ENCODE measurements around the gene LIFR.
"Not testable (repeated sequence)": the region's sequence is repeated elsewhere in the genome, so short reads cannot be mapped to it uniquely, and the experiment has no call there.

The LIFR gene, protein sequence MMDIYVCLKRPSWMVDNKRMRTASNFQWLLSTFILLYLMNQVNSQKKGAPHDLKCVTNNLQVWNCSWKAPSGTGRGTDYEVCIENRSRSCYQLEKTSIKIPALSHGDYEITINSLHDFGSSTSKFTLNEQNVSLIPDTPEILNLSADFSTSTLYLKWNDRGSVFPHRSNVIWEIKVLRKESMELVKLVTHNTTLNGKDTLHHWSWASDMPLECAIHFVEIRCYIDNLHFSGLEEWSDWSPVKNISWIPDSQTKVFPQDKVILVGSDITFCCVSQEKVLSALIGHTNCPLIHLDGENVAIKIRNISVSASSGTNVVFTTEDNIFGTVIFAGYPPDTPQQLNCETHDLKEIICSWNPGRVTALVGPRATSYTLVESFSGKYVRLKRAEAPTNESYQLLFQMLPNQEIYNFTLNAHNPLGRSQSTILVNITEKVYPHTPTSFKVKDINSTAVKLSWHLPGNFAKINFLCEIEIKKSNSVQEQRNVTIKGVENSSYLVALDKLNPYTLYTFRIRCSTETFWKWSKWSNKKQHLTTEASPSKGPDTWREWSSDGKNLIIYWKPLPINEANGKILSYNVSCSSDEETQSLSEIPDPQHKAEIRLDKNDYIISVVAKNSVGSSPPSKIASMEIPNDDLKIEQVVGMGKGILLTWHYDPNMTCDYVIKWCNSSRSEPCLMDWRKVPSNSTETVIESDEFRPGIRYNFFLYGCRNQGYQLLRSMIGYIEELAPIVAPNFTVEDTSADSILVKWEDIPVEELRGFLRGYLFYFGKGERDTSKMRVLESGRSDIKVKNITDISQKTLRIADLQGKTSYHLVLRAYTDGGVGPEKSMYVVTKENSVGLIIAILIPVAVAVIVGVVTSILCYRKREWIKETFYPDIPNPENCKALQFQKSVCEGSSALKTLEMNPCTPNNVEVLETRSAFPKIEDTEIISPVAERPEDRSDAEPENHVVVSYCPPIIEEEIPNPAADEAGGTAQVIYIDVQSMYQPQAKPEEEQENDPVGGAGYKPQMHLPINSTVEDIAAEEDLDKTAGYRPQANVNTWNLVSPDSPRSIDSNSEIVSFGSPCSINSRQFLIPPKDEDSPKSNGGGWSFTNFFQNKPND

DNA sequence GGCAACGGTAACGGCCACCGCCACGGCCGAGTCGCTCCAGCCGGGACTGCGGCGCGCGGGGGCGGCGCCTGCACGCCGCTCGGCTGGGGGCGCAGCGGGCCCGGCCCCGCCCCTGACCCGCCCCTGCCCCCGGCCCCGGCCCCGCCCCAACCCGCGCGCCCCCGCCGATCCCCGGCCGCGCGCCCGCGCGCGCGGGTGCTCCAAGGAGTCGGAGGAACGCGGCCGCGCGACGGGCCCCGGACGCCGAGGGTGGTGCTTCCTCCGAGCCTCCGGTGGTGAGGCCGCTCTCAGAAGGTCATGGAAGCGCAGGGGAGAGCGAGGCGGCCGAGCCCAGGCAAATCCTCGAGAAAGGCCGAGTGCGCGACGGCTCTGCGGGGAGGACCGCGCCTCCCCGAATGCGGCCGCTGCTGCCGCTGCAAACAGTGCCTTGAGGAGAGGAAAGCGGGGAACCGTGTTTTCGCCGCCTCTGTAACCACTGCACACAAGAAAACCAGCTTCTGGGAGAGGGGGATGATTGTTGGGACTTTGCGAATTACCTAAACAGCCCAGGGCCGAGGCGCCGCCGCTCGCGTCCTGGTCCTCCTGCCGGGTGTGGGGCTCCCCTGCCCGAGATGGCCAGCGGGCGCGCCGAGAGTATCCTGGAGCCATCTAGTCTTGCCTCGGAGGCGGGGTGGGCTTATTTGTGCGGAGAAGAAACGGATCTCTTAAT is at the start of gene LIFR:
Gene LIFR, minus strand, starts transcription at position 48 of the 709 bp plus-strand sequence. CDS start 25,999 bp downstream, outside the sequence.
- no peak for FAIRE-seq

- no peak for FAIRE-seq
Observed at GRCh38 chr5:38605610-38606009, 49.2 kb upstream of the LIFR start.

DNA sequence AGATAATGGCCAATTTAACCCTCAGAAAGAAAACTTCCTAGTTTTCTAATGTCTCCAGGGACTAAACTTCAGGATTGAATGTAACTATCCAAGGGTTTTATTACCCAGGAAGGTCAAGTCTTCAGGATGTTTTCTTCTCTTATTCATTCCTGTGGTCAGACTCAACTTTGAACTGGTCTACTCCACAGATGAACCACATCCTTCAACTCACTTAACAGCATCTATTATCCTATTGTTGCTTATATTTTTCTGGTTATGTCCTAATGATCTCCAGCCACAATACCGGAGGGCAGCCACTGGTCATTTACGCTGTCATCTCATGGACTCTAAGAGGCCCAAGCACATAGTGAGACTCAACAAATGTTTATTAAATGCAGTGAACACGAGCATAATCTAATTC is 47.2 kb upstream of the LIFR start:
- FAIRE-seq: no peak

GRCh38 chr5:38602641-38603040 is 46.2 kb upstream of the LIFR start:
- FAIRE-seq: no peak

DNA sequence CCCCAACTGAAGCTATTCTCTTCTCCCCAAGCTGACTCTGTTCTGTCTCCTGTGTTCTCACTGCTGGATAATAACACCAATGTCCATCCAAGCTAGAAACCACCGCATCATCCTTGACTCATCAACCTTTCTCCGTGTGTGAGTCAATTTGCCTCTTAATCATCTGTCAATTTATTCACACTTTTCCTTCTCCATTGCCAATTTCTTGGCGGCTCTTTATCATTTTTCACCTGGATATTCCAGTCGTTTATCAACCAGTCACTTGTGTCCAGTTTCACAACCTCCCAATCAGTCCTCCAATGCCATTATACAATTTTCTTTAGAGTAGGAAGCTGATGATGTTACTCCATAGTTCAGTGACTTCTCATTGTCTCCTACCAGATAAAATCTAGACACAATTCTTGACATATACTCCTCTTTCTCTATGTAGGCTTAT is 45.4 kb upstream of the LIFR start:
- no peak for FAIRE-seq

GRCh38 chr5:38601133-38601862 is 44.9 kb upstream of the LIFR start:
- no peak for FAIRE-seq

- no peak for FAIRE-seq
Observed at GRCh38 chr5:38600329-38601045, 44.0 kb upstream of the LIFR start.

DNA sequence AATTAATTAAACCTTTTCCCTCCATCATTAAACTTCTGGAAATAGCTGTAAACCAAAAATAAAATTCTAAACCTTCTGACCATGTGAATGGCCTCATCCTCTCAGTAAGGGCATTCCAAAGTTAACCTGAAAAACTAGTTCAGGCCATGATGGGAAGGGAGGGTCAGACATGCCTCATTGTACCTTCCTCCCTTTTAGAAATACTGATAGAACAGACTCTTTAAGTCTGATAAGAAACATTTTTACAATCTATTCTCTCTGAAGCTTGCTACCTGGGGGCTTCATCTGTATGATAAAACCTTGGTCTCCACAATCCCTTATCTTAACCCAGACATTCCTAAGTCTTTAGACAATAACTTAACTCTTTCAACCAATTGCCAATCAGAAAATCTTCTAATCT is 43.3 kb upstream of the LIFR start:
- FAIRE-seq: not testable (repeated sequence)

- no peak for FAIRE-seq
Observed at GRCh38 chr5:38598994-38599617, 42.7 kb upstream of the LIFR start.

DNA sequence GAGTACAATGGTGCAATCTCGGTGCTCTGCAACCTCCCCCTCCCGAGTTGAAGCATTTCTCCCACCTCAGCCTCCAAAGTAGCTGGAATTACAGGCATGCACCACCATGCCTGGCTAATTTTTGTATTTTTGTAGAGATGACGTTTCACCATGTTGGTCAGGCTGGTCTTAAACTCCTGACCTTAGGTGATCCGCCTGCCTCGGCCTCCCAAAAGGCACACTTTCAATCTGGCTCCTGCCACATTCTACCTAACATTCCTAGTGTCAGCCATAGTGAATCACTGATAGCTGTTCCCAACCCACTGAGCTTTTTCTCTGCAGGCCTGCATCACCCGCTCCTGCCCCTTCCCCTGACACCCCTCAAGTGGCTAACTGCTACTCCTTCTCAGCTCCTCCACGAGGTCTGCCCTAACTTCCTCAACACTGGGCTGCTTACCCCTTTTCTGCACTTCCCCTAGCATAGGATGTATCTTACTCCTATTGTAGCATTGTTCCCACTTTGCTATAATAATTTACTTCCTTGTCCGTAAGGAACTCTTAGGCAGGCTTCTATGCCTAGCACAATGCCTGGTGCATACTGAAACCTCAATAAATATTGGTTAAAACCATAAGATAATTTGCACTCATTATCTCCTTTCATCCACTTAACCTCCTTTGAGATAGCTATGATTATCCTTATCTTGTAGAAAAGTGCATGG is 42.0 kb upstream of the LIFR start:
- FAIRE-seq: no peak

DNA sequence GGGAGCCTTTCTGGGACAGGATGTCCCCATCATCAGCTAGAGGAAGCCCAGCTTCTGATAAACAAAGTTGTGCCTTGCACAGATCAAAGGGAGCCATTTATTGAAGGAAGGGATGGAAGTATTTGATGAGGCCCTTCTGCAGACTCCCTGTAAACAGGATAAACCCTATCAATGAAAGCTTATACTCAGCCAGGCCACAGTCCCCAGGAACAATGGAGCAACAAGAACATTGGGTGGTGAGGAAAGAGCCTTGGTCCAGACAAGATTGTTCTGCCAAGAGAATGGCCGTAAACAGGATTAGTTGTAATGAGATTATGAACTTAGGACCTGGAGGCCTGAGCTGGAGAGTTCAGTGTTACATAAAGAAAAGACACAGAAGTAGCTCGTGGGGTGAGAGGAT is 40.5 kb upstream of the LIFR start:
- no peak for FAIRE-seq

DNA sequence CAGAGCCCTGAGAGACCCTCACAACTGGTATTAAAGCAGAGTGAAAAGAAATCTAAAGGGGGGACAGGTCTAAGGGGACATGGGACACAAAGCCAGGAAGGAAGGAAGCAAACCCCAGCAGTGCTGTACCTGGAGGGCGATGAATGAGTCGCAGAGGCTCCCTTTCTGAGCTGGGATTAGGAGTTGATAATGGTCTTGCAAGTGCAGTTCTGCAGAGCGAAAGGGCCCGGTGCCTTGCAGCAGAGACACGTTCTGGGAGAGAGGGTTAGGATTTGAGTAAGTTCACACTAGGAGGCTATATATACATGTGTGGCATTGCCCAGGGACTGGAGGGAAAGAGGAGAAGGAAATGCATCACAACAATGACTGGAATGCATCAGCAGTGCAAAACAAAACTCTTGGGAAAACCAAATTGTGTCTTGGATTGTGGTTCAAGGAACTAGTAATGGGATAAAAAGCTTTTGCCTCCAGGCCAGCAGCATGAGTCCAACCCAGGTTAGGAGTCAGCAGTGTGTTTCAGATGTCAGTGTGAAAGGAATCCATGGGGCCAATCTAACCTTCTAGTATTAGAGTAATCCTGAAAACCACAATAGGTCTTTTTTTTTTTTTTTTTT is 38.8 kb upstream of the LIFR start:
- FAIRE-seq: no peak

DNA sequence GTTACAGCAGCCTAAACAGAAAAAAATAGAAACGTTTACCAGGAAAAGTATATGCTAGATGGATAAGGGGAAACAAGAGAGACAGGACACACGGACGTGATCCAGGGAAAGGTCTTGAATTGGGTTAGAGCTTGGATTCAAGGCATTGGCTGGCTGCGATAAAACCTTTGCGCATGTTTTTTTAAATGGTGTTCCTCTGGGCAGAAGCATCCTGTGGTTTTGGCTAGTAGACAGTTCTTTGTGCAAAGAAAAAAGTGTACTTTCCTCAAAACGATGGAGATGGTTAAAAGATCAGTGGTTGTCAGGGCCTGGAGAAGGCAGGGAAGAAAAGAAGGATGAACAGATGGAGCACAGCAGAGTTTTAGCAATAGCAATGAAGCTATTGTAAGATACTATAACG is 37.5 kb upstream of the LIFR start:
- FAIRE-seq: no peak

DNA sequence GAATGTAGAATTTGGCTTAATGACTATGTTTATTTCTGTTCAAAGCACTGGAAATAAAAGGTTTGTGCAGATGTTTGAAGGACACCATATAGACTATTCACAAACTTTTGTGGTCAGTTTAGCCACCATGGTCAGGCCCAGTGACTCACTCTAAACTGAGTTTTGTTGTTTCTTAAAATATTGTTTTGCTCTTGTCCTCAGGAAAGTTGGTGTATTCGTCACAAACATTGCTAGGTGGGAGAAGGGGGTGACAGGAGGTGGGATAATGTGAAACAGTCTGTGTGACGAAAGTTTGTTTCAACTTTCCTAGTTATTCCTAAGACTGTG is 35.0 kb upstream of the LIFR start:
- FAIRE-seq: no peak

DNA sequence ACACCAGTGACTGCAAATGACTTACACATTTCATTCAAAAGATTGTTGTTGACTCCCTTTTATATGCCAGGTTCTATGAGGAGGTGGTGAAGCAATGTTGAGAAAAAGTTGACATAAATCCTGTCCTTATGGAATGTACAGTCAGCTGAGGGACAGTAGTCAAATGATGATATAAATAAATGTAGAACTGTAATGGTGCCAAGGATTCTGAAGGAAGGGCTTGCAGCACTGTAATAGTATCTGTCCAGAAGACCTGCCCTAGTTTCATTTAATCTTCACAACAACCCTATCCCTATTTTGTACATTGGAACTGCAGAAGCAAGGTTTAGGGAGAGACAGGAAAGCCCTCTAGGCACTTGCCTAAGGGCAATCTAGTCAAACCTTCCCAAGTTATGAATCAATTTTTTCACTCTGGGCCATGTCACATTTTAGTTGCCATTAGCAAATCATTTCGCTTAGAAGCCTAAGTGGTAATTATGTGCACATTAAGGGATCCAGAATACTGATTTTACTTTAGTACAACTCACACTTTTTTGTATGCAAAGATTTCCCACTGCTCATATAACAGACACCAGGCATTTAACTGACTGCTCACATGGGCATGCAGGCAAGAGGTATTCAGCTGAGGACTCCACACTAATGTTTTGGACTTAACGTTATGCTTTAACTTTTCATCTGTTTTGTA is 34.5 kb upstream of the LIFR start:
- FAIRE-seq: no peak

GRCh38 chr5:38589629-38590028 is 33.2 kb upstream of the LIFR start:
- no peak for FAIRE-seq

DNA sequence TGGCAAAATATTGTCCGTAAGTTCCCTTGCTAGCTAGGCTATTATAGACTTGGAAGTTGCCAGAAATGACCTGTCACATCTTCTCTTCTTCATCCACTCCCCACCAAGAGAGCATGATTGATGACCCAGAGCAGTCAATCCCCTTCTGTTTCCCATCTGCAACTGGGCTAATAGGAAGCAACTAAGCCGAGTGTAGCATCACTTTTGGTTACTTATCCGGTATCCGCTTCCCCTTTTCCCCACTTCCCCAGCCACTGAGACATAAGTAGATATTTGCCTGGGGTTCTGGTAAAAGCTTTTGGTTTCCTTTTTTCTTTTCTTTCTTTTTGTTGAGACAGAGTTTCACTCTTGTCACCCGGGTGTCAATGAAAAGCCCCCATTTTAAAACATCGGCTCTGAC is 29.4 kb upstream of the LIFR start:
- FAIRE-seq: no peak

GRCh38 chr5:38583500-38583899 is 27.1 kb upstream of the LIFR start:
- no peak for FAIRE-seq

- no peak for FAIRE-seq
Observed at GRCh38 chr5:38582975-38583319, 26.5 kb upstream of the LIFR start.
